A549 (cell line): Measurements from ENCODE around the gene FBXO2.

Experiments used
- CEBPB ChIP-seq, 2 experiments: fragments of >200 bp in 1 of 2; sonication (Bioruptor Twin) in 1 of 2; formaldehyde crosslinking in 1 of 2; IDR thresholded peaks; 2 replicates each; pipeline ENCODE4 v1.6.1; 2012 to 2016
- JUN ChIP-seq, 2 experiments: fragments of >200 bp; sonication (Bioruptor Twin); formaldehyde crosslinking; IDR thresholded peaks; 2 replicates in 1 of 2; 3 replicates in 1 of 2; pipeline ENCODE4 v1.6.1; 2016 to 2017
- NPAS2 ChIP-seq: fragments of 250-450 bp; sonication (Bioruptor Pico); IDR thresholded peaks from 2 replicates; pipeline ENCODE4 v1.8.0; 2022; ENCODE audit warnings: mild to moderate bottlenecking, moderate library complexity, borderline replicate concordance
- POLR2A ChIP-seq: IDR thresholded peaks from 2 replicates; pipeline ENCODE4 v1.6.1; 2012; ENCODE audit warnings: mild to moderate bottlenecking, low read length
- RAD21 ChIP-seq, 2 experiments: fragments of >200 bp in 1 of 2; sonication (Bioruptor Twin) in 1 of 2; formaldehyde crosslinking in 1 of 2; IDR thresholded peaks in 1 of 2; conservative IDR thresholded peaks in 1 of 2; 2 replicates in 1 of 2; 3 replicates in 1 of 2; pipeline ENCODE4 v1.6.1; 2012 to 2018; ENCODE audit warnings: inconsistent platforms in 1 of 2
- TF ChIP-seq, protein P1 (sequence below): fragments of >200 bp; sonication (Bioruptor Twin); formaldehyde crosslinking; IDR thresholded peaks from 3 replicates; pipeline ENCODE4 v1.5.1; 2016
- TF ChIP-seq, protein P2 (sequence below): fragments of 200-600 bp; sonication (generic); IDR thresholded peaks from 2 replicates; pipeline ENCODE4 v1.6.1; 2016; ENCODE audit warnings: antibody characterized with exemption, mild to moderate bottlenecking, moderate library complexity
- TF ChIP-seq, protein P3 (sequence below): IDR thresholded peaks from 2 replicates; pipeline ENCODE4 v1.6.1; 2012

DNA sequence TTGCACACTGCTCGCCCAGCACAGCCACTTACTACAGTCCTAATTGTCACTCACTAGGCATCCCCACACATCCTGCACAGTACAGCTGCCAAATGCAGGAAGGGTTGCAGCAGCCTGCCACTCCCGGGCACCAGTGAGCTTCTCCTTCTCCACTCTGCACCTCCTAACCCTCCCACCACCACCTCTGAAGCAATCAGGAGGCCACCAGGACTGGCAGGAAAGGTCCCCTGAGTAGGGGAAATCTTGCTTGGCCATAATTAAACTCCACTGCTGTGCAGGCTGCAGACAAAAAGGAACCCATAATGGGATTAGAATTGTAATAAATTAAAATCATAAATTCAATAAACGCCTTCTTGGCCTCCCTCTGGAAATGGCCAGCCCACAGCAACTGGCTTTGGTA lies 31.8 kb downstream of the FBXO2 start:
- TF ChIP-seq, protein P1, sequence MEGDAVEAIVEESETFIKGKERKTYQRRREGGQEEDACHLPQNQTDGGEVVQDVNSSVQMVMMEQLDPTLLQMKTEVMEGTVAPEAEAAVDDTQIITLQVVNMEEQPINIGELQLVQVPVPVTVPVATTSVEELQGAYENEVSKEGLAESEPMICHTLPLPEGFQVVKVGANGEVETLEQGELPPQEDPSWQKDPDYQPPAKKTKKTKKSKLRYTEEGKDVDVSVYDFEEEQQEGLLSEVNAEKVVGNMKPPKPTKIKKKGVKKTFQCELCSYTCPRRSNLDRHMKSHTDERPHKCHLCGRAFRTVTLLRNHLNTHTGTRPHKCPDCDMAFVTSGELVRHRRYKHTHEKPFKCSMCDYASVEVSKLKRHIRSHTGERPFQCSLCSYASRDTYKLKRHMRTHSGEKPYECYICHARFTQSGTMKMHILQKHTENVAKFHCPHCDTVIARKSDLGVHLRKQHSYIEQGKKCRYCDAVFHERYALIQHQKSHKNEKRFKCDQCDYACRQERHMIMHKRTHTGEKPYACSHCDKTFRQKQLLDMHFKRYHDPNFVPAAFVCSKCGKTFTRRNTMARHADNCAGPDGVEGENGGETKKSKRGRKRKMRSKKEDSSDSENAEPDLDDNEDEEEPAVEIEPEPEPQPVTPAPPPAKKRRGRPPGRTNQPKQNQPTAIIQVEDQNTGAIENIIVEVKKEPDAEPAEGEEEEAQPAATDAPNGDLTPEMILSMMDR: no peak
- TF ChIP-seq, protein P2, sequence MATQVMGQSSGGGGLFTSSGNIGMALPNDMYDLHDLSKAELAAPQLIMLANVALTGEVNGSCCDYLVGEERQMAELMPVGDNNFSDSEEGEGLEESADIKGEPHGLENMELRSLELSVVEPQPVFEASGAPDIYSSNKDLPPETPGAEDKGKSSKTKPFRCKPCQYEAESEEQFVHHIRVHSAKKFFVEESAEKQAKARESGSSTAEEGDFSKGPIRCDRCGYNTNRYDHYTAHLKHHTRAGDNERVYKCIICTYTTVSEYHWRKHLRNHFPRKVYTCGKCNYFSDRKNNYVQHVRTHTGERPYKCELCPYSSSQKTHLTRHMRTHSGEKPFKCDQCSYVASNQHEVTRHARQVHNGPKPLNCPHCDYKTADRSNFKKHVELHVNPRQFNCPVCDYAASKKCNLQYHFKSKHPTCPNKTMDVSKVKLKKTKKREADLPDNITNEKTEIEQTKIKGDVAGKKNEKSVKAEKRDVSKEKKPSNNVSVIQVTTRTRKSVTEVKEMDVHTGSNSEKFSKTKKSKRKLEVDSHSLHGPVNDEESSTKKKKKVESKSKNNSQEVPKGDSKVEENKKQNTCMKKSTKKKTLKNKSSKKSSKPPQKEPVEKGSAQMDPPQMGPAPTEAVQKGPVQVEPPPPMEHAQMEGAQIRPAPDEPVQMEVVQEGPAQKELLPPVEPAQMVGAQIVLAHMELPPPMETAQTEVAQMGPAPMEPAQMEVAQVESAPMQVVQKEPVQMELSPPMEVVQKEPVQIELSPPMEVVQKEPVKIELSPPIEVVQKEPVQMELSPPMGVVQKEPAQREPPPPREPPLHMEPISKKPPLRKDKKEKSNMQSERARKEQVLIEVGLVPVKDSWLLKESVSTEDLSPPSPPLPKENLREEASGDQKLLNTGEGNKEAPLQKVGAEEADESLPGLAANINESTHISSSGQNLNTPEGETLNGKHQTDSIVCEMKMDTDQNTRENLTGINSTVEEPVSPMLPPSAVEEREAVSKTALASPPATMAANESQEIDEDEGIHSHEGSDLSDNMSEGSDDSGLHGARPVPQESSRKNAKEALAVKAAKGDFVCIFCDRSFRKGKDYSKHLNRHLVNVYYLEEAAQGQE: no peak
- TF ChIP-seq JUN (IDR thresholded peaks at IDR 0.05): no peak
- no peak for TF ChIP-seq RAD21 (conservative IDR thresholded peaks at IDR 0.05 in 1 of 2, IDR thresholded peaks at IDR 0.05 in 1 of 2)
- no peak for TF ChIP-seq POLR2A
- no peak for TF ChIP-seq NPAS2 (CRISPR knock-in tag)
- TF ChIP-seq CEBPB (IDR thresholded peaks at IDR 0.05): no peak
- TF ChIP-seq, protein P3, sequence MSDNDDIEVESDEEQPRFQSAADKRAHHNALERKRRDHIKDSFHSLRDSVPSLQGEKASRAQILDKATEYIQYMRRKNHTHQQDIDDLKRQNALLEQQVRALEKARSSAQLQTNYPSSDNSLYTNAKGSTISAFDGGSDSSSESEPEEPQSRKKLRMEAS: no peak
